ENCODE data around the gene P3H2.
A peak's percentile ranks its signal among the peaks of the same experiment; 100 is the strongest.
"Not testable (repeated sequence)": the region's sequence is repeated elsewhere in the genome, so short reads cannot be mapped to it uniquely, and the experiment has no call there.

Gene P3H2

GRCh38 chr3:189982321-189982945, 138.3 kb downstream of the P3H2 start:
- DNase-seq (ENCODE audit: low spot score) = no peak

- DNase-seq (ENCODE audit: low spot score) = no peak
Observed at GRCh38 chr3:189981668-189982067, 139.0 kb downstream of the P3H2 start.

GRCh38 chr3:189978753-189979152, 141.9 kb downstream of the P3H2 start:
- DNase-seq (ENCODE audit: low spot score) = no peak

DNA sequence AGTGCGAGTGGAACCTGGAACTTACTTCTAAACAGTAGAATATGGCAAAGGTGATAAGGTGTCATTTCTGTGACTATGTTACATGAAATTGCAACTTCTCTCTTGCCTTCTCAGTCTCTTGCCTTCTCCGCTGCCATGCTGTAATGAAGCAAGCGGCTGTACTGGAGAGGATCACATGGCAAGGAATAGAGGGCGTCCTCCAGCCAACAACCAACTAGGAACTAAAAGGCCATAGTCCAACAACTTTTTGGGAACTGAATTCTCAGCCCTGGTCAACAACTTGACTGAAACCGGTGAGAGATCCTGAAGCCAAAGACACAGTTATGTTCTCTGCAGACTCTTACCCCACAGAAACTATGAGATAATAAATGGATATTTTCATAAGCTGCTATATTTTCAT, 143.5 kb downstream of the P3H2 start:
- no peak for DNase-seq (ENCODE audit: low spot score)

- DNase-seq (ENCODE audit: low spot score) = no peak
Observed at GRCh38 chr3:189975391-189975990, 145.2 kb downstream of the P3H2 start.

GRCh38 chr3:189974359-189974758, 146.3 kb downstream of the P3H2 start:
- no peak for DNase-seq (ENCODE audit: low spot score)

- DNase-seq (ENCODE audit: low spot score) = peak; percentile 82
Observed at GRCh38 chr3:189967254-189967865, 153.3 kb downstream of the P3H2 start.

- DNase-seq (ENCODE audit: low spot score) = no peak
Observed at GRCh38 chr3:189966843-189967242, 153.9 kb downstream of the P3H2 start.

DNA sequence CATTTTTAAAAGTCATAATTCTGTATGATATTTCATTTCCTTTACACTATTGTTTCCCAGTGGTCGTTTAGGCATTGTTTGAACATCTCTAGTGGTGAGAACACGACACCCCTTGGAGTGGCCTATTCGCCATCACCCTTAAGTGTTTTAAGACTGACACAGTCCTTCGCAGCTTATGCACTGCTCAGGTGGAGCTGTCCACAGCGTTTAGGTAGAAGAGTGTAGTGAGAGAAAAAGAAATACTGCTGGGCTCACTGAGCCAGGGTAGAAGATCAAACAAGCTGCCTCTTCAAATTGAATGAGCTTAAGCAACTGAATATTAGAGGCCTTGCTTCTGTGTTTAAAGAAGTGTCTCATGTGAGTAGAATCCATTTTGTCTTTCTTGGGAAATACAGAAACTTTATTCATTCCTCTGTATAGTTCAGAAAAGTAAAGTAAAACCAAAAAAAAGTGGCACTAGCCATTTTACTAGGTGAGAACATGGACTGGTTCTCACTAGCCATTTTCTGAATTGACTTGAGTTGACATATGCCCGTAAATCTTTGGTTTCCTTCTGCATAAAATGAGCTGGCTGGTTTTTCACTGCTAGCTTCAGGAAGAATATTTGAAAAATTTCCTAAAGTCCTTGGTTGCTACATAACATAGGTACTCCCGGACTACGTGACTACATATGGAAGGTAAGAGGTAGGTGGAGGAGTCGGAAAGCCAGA, 155.9 kb downstream of the P3H2 start:
- DNase-seq (ENCODE audit: low spot score) = no peak

- peak; percentile 80 for DNase-seq (ENCODE audit: low spot score)
Observed at GRCh38 chr3:189962466-189962865, 158.2 kb downstream of the P3H2 start.

DNA sequence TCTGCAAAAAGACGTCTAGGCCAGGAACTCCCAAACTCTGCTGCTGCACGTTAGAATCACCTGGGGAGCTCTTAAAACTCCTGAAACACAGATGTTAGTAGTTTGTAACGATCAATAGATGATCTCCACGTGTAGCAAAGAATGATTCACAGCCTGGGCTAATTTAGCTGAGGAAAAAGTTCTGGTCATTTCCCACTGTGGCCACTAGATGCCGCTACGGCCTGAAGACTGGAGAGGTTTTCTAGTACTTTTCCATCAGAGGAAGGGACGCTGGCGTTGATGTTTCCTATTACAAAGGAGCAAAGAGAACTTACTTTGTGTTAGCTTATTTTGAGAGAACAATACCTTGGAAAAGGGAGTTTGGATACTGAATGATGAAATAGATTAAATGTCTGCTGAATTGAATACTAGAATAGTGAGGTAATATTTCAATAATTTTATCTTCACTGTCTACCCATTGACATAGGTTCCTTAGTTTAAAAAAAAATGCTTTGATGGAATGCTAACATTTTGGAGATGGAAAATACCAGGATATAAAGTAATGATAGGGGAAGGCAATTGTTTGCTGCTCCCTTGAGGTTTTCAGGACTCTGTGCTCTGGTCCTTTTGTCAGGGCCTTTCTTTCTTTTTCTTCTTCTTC, 159.1 kb downstream of the P3H2 start:
- peak; percentile 94 for DNase-seq (ENCODE audit: low spot score)

DNA sequence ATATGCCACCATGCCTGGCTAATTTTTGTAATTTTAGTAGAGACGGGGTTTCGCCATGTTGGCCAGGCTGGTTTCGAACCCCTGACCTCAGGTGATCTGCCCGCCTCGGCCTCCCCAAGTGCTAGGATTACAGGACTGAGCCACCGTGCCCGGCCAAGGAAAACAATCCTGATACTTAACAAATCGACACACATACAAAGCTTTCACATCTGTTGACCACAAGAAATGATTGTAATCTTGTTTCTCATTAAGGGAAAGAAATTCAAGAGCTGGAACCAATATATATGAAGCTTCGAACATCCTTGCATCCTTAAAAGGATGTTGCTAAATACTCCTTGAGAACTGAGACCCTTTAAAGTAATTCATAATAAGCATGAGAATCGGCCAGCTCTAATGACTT, 159.6 kb downstream of the P3H2 start:
- DNase-seq (ENCODE audit: low spot score) = not testable (repeated sequence)

DNA sequence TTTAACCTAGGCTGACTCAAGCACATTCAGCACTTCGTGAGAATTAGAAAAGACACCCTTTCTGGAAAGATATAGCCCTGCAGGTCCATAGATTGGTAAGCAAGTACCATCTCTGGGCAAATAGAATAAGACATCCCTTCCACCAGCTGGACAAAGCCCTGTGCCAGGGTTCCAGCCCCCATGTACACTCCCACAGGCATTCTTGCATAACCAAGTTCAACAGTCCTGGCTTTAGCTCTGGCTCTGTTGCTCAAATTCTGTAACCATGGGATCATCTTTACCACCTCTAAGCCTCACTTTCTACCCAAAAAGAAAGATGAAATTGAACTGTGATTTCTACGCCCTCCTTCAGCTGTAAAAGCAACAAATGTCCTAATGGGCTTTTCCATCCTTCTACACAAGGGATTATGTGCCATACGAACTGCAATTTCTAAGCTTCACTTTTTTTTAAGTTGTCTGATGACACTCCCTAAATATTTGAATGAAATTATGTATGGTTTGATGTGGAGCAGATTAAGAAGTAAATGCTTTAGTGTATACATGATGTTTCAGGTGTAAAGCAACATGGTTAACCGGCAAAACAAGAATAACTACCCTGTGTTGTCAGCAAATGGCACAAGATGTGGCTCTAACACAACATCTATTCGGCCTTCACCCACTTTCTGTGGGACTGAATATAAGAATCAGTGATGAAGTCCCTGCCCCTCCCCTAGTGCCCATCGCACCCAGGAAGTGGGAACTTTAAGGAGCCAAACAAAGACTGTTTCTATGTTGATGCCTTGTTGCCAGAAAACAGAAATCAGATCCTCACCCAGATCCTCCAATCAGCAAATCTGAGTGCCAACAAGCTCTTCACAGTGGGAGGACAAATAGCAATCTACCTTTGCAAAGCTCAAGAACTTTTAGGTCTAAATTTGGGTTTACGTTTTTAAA, 165.7 kb downstream of the P3H2 start:
- no peak for DNase-seq (ENCODE audit: low spot score)

- DNase-seq (ENCODE audit: low spot score) = no peak
Observed at GRCh38 chr3:189953551-189953950, 167.1 kb downstream of the P3H2 start.

DNA sequence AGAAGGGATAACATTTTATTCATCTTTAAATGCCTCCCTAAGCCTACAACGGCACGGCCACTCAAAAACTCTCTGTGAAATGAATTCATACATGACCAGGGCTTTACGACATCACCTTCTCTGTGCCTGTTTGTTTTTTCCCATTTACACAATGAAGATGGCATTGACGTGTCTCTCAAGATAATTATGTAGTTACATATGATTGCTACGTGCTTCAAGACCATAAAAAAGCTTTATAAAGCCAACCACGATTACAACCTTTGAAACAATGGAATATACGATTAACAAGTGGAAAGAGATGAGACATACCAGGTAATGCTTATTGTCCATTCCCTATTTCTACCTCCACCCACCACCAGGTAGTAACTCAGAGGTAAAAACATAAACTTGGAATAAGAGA, 168.4 kb downstream of the P3H2 start:
- DNase-seq (ENCODE audit: low spot score) = no peak

DNA sequence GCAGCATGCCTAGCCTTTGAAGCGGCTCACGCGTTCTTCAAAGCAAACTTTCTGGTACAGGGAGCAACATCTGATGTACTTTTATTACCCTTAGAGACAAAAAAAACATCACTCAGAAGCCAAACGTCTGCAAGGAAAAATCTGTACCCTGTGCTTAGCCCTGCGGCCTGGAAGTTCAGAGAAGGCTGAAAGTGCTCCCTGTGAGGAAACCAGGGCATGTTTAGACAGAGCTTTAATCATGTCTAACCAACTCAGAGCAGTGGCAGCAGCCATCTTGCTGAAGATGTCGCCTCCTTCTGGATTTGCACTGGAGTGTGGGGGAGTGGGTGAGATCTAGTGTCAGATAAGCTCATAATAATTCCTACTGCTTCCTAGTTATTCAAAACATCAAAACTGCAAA, 170.4 kb downstream of the P3H2 start:
- DNase-seq (ENCODE audit: low spot score) = no peak

- no peak for DNase-seq (ENCODE audit: low spot score)
Observed at GRCh38 chr3:189949580-189949979, 171.1 kb downstream of the P3H2 start.

DNA sequence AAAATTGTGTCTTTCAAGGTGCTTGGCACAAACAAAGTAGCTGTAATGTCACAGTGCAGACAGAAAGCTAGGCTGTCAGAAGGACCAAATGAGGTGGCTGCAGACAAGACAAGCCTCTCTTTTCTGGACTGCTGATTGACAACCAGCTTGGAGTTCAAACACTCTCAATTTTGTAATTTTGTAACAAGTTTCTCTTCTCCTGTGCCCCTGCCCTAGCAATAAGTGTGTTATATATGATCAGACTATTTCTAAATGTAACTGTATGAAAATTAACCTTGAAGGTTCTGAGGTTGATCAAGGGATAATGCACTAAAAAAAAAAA, 172.0 kb downstream of the P3H2 start:
- no peak for DNase-seq (ENCODE audit: low spot score)

- no peak for DNase-seq (ENCODE audit: low spot score)
Observed at GRCh38 chr3:189947948-189948723, 172.6 kb downstream of the P3H2 start.

DNA sequence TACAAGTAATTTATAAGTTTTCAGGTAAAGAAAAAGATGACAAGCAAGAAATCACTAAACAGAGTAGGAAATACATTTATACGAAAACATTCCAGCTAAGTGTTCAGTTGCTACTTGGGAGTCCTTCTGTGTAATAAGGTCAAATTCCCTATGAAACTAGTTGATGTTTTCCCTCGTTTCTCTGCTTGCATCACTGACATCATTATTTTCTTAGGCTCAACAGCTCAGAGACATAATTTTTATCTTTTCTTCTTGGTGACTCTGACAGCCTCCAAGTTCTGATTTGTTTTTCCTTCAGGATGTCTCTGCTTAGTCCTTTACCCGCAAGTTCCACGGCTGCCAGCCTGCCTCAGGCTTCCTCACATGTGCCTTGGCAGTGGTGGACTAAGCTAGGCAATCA, 173.6 kb downstream of the P3H2 start:
- DNase-seq (ENCODE audit: low spot score) = no peak
